Measurements from ENCODE around the gene POU6F2. TPM values are rescaled to one million over a fixed set of nuclear protein-coding genes. Genes with fewer than 3 reads are reported as not detected.
A peak's percentile ranks its signal among the peaks of the same experiment; 100 is the strongest.

Gene POU6F2
- total RNA-seq, 1 donor from 2014 or later = 0.44 TPM

DNA sequence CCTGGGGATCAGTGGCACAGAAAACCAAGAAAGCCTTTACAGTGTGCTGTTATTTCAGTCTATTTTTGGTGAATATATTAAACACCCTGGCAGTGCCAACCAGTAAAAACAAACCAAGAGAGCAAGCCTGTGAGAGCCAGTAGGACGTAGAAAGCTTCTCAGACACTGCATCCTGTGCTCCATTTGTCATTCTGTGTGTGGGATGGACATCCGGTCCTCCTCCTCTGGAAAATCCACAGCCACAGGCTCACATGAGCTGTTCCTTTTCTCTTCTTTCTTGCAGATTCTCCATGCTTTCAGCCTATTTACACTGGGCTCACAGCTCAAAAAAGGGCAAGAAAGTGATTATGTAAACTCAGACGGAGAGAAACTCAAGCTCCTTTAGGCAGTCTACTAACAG, 468.8 kb downstream of the POU6F2 start:
- no peak for DNase-seq
- H3K27ac ChIP-seq (replicated peaks) = no peak overlapping the region
- H3K36me3 ChIP-seq = no peaks in the 10 kb centered on the region
- H3K4me1 ChIP-seq = no peaks in the 10 kb centered on the region
- H3K4me3 ChIP-seq = no peak overlapping the region
- TF ChIP-seq, protein P1, sequence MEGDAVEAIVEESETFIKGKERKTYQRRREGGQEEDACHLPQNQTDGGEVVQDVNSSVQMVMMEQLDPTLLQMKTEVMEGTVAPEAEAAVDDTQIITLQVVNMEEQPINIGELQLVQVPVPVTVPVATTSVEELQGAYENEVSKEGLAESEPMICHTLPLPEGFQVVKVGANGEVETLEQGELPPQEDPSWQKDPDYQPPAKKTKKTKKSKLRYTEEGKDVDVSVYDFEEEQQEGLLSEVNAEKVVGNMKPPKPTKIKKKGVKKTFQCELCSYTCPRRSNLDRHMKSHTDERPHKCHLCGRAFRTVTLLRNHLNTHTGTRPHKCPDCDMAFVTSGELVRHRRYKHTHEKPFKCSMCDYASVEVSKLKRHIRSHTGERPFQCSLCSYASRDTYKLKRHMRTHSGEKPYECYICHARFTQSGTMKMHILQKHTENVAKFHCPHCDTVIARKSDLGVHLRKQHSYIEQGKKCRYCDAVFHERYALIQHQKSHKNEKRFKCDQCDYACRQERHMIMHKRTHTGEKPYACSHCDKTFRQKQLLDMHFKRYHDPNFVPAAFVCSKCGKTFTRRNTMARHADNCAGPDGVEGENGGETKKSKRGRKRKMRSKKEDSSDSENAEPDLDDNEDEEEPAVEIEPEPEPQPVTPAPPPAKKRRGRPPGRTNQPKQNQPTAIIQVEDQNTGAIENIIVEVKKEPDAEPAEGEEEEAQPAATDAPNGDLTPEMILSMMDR (IDR thresholded peaks at IDR 0.05; ENCODE audit: borderline replicate concordance) = no peak
- no peaks in the 10 kb centered on the region for H3K9me3 ChIP-seq (replicated peaks)
- peaks cover 78% of the 10 kb centered on the region for H3K27me3 ChIP-seq (ENCODE audit: low read depth)
- intact Hi-C loops (cut with micrococcal nuclease) = no loop called here

DNA sequence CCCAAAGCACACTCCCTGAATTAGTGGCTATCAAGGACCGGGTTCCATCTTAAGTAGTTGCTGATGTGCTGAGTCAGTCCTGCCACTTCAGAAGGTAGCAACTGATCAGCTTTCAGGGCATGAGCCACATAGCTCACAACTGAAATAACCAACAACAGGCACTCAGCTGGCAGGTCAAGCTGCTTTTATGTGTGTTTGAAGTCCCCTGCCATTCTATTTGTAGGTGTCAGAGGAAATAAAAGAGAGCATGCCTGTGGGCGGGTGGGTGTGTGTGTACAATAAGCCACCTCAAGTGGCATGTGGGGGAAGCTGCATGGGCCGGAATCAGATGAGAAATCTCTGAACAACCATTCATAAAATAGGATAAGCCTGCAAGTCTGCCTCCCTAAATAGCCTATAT, 474.2 kb downstream of the POU6F2 start:
- Histone ChIP-seq H3K36me3 (no peaks in the 10 kb centered on the region), H3K27me3 (ENCODE audit: low read depth) (peaks cover 58% of the 10 kb centered on the region), H3K4me3 (no peak overlapping the region), H3K27ac (replicated peaks) (no peak overlapping the region), H3K9me3 (replicated peaks) (no peaks in the 10 kb centered on the region), H3K4me1 (no peaks in the 10 kb centered on the region)
- TF ChIP-seq, protein P1 (IDR thresholded peaks at IDR 0.05; ENCODE audit: borderline replicate concordance) = no peak
- intact Hi-C loops (cut with micrococcal nuclease) = no loop called here
- no peak for DNase-seq

GRCh38 chr7:39453743-39454355, 476.1 kb downstream of the POU6F2 start:
- no peaks in the 10 kb centered on the region for H3K36me3 ChIP-seq
- no peak overlapping the region for H3K4me3 ChIP-seq
- no peak for DNase-seq
- intact Hi-C loops (cut with micrococcal nuclease) = no loop called here
- H3K27ac ChIP-seq (replicated peaks) = no peak overlapping the region
- H3K9me3 ChIP-seq (replicated peaks) = no peaks in the 10 kb centered on the region
- TF ChIP-seq, protein P1 (IDR thresholded peaks at IDR 0.05; ENCODE audit: borderline replicate concordance) = peak; percentile 69
- H3K27me3 ChIP-seq (ENCODE audit: low read depth) = peaks cover 49% of the 10 kb centered on the region
- H3K4me1 ChIP-seq = no peaks in the 10 kb centered on the region

- Histone ChIP-seq H3K27me3 (ENCODE audit: low read depth) (peaks cover 39% of the 10 kb centered on the region), H3K27ac (replicated peaks) (no peak overlapping the region), H3K4me3 (peak overlapping the region; percentile 2), H3K36me3 (no peaks in the 10 kb centered on the region), H3K4me1 (no peaks in the 10 kb centered on the region), H3K9me3 (replicated peaks) (no peaks in the 10 kb centered on the region)
- intact Hi-C loops (cut with micrococcal nuclease) = no loop called here
- no peak for DNase-seq
- TF ChIP-seq, protein P1 (IDR thresholded peaks at IDR 0.05; ENCODE audit: borderline replicate concordance) = no peak
Observed at GRCh38 chr7:39458061-39458745, 480.5 kb downstream of the POU6F2 start.

- intact Hi-C loops (cut with micrococcal nuclease) = loop anchor here (10.0 kb wide), 1 partner anchor 525 kb away; no protein-coding TSS in a partner anchor
- Histone ChIP-seq H3K4me1 (no peaks in the 10 kb centered on the region), H3K27ac (replicated peaks) (no peak overlapping the region)
Observed at GRCh38 chr7:39459636-39460035, 481.9 kb downstream of the POU6F2 start.

More at GRCh38 chr7:39459636-39460035, 481.9 kb downstream of the POU6F2 start:
- H3K9me3 ChIP-seq (replicated peaks) = no peaks in the 10 kb centered on the region
- no peak overlapping the region for H3K4me3 ChIP-seq
- TF ChIP-seq, protein P1 (IDR thresholded peaks at IDR 0.05; ENCODE audit: borderline replicate concordance) = no peak
- peaks cover 33% of the 10 kb centered on the region for H3K27me3 ChIP-seq (ENCODE audit: low read depth)
- no peaks in the 10 kb centered on the region for H3K36me3 ChIP-seq
- DNase-seq = no peak
